HG02973 (cell line): ENCODE measurements around the gene NCF1.
"Not testable (repeated sequence)": the region's sequence is repeated elsewhere in the genome, so short reads cannot be mapped to it uniquely, and the experiment has no call there.

Experiments used
- ATAC-seq: cut with Tn5 transposase; IDR thresholded peaks from one replicate; pipeline ENCODE4 v1.9.1; 2021; ENCODE audit warnings: moderate library complexity; ENCODE audit not compliant: unreplicated experiment

Gene NCF1

DNA sequence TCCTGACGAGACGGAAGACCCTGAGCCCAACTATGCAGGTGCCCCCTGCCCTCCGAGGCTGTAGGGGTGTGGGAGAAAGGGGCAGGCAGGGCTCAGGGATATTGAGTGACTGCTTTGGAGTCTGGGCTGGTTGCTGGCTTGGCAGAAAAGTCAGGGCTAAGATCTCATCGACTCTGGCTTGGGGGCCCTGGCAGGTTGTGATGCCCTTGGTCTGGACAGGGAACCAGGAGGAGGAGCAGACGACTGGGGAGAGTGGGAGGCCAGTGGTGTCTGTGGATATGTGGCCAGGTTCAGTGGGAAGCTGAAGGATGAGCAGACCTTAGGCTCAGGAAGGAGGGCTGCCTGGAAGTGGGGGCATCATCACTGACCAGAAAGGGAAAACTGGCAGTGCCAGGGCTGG, 9.8 kb downstream of the NCF1 start:
- ATAC-seq: not testable (repeated sequence)

GRCh38 chr7:74788369-74789150, 14.7 kb downstream of the NCF1 start:
- peak; percentile 82 for ATAC-seq

DNA sequence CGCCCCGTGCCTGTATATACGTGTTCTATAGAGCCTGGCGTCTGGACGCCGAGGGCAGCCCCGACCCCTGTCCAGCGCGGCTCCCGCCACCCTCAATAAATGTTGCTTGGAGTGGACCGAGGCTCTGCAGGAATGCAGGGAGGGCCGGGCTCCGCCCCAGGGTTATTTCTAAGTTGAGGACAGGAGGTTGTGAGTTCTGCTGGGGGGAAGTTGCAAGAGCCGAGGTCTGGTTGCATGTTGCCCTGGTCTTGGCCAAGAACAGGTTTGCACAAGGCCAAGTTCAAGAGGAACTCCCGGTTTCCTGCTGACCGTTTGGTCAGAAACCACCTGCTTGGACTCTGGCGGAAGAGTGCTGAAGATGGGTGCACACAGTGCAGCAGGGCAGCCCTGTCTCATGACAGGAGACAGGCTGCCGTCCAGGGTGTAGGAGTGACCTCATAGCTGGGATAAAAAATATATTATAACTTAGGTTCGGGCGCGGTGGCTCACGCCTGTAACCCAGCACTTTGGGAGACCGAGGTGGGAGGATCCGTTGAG, 15.5 kb downstream of the NCF1 start:
- not testable (repeated sequence) for ATAC-seq

DNA sequence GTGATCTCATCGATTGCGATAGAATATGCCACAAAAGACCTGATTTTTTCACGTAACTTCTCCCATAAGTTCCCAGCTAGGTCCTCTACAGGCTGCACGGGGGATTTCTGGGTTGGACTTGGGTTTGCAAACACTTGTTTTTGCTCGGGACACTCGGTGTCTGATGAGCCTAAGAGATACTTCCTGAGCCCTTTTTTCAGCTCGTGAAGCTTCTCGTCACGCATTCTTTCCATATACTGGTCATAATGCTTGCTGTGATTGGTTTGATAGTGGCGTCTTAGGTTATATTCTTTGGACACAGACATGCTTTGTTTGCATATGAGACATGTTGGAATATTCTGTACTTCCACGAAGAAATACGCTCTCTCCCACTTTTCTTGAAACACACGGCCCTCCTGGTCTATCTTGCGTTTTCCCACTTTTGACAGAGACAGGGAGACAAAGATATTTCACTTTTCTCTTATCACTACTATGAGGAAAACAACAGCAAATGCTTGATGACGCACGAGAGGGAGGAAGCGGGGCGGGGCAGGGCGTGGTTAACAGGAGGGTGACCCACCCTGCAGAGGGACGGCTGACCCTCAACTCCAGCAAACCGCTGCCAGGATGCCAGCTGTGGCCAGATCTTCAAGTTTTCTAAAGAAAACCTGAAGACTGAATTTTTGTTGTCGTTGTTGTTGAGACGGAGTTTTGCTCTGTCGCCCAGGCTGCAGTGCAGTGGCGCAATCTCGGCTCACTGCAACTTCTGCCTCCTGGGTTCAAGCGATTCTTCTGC, 24.2 kb downstream of the NCF1 start:
- ATAC-seq: not testable (repeated sequence)

DNA sequence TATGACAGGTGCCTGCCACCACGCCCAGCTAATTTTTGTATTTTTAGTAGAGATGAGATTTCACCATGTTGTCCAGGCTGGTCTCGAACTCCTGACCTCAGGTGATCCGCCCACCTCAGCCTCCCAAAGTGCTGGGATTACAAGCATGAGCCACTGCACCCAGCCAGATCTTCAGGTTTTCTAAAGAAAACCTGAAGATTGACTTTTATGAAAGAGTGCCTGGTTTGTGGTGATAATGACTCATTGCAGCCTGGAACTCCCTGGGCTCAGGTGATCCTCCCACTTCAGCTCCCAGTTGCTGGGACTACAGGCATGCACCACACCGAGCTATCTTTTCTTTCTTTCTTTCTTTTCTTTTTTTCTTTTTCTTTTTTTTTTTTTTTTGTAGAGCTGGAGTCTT, 24.8 kb downstream of the NCF1 start:
- not testable (repeated sequence) for ATAC-seq

DNA sequence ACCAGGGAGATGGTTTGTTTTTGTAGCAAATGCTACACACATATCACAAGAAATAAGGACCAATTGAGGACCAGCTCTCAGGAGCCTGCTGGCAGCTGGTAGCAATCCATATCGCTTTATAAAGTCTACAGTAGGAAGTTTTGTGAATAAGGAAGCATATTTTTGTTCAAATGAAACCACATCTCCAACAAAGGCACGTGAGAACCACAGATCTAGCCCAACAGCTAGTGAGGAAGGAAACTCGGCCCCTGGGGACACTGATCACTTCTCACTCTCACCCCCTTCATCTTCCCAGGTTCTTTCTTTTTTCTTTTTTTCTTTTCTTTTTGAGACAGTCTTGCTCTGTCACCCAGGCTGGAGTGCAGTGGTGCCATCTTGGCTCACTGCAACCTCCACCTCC, 42.1 kb downstream of the NCF1 start:
- ATAC-seq: not testable (repeated sequence)

DNA sequence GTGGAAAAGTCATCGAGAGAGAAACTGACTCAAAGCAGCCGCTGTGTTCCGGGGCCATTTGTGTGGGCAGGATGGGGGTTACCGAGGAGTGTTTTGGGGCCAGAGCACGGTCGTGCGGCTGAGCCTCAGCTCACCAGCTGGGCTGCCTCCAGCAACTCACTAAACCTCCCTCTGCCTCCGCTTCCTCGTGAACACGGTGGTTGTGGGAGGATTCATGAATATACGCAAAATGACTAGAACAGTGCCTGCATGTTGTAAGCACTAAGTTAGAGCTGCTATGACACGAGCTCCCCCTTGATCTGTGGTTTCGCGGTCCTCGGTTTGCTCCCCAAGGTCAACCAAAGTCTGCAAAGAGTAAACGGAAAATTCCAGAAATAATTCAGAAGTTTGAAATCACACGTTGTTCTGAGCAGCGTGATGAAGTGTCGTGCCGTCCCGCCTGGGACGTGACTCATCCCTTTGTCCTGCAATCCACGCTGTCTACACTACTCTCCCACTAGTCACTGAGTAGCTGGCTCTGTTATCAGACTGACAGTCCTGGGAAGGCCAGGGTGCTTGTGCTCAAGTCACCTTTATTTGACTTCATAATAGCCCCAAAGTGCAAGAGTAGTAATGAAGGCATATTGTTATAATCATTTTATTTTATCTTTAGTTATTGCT, 46.5 kb downstream of the NCF1 start:
- peak; percentile 84 for ATAC-seq

GRCh38 chr7:74821259-74821658, 47.4 kb downstream of the NCF1 start:
- ATAC-seq: not testable (repeated sequence)

GRCh38 chr7:74829959-74830358, 56.1 kb downstream of the NCF1 start:
- not testable (repeated sequence) for ATAC-seq

DNA sequence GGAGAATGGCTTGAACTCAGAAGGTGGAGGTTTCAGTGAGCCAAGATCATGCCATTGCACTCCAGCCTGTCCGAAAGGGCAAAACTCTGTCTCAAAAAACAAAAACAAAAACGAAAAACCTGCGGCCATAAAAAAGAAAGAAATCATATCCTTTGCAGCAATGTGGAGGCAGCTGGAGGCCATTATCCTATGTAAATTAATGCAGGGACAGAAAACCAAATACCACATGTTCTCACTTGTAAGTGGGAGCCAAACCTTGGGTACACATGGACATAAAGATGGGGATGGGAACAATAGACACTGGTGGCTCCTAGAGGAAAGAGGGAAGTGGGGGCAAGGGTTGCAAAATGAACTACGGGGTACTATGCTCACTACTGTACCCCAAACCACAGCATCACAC, 56.6 kb downstream of the NCF1 start:
- not testable (repeated sequence) for ATAC-seq
